Right lung (tissue), 10 donors: ENCODE results near the gene LIPK. TPM values are rescaled to one million over a fixed set of nuclear protein-coding genes. Genes with fewer than 3 reads are reported as not detected.
"Not testable (repeated sequence)": the region's sequence is repeated elsewhere in the genome, so short reads cannot be mapped to it uniquely, and the experiment has no call there.

Source experiments
- DNase-seq, 2 donors: peaks; one replicate each; pipeline ENCODE4 v3.0.0-alpha.2; 2013
- long read RNA-seq, 8 donors: transcript quantifications; one replicate each; lab custom pipeline, GENCODE V29; 2026
- polyA plus RNA-seq, 5 donors: library from polyadenylated mRNA; unstranded; fragments of 120-200 nt; gene quantifications; one replicate each; pipeline versions ENCODE4 v1.2.1 to v1.2.3, GENCODE V29; 2013; ENCODE audit warnings: inconsistent platforms in 1 of 5, low replicate concordance in 1 of 5; ENCODE audit not compliant: insufficient read length in 5 of 5, insufficient read depth in 1 of 5

The LIPK gene, protein sequence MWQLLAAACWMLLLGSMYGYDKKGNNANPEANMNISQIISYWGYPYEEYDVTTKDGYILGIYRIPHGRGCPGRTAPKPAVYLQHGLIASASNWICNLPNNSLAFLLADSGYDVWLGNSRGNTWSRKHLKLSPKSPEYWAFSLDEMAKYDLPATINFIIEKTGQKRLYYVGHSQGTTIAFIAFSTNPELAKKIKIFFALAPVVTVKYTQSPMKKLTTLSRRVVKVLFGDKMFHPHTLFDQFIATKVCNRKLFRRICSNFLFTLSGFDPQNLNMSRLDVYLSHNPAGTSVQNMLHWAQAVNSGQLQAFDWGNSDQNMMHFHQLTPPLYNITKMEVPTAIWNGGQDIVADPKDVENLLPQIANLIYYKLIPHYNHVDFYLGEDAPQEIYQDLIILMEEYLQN
- polyA plus RNA-seq: not detected
- long read RNA-seq, donor 1: 0 reads
- long read RNA-seq, donor 2: 0 reads
- long read RNA-seq, donor 3: 0 reads
- long read RNA-seq, donor 4: 0 reads
- long read RNA-seq, donor 5: 0 reads
- long read RNA-seq, donor 6: 0 reads
- long read RNA-seq, donor 7: 0 reads
- long read RNA-seq, donor 8: 0 reads

DNA sequence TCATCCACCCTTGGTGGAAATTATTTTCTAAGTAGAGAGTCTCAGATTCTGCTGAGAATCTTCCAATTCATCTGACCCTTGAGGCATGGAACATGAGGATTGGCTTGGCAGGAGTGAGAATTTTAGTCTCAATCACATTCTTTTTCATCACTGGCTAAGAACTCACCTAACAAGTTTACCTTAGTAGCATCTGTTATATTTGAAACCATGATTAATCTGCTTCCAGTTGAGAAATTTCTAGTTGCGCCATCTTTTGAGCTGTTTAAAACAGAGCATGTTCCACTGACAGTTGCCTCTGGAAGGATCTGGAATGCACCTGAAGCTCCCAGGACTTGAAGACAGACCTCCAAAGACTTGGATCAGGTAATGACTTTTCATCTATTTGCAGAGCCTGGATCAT lies at the start of gene LIPK:
LIPK (plus strand) TSS at position 292 of the 400 bp plus-strand sequence. CDS start 18,295 bp downstream, outside the sequence.
- no peak for DNase-seq

DNA sequence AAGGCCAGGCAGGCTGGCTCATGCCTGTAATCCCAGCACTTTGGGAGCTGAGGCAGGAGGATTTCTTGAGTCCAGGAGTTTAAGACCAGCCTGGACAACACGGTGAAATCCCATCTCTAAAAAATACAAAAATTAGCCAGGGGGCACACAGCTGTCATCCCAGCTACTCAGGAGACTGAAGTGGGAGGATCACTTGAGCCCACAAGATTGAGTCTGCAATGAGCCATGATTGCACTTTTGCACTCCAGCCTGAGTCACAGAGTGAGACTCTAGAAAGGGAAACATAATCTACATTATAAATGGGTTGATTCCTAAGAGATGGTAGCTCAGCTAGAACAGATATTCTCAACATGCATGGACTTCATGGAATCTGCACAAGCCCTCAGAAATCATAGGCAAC lies 48.1 kb upstream of the LIPK start:
- no peak for DNase-seq

DNA sequence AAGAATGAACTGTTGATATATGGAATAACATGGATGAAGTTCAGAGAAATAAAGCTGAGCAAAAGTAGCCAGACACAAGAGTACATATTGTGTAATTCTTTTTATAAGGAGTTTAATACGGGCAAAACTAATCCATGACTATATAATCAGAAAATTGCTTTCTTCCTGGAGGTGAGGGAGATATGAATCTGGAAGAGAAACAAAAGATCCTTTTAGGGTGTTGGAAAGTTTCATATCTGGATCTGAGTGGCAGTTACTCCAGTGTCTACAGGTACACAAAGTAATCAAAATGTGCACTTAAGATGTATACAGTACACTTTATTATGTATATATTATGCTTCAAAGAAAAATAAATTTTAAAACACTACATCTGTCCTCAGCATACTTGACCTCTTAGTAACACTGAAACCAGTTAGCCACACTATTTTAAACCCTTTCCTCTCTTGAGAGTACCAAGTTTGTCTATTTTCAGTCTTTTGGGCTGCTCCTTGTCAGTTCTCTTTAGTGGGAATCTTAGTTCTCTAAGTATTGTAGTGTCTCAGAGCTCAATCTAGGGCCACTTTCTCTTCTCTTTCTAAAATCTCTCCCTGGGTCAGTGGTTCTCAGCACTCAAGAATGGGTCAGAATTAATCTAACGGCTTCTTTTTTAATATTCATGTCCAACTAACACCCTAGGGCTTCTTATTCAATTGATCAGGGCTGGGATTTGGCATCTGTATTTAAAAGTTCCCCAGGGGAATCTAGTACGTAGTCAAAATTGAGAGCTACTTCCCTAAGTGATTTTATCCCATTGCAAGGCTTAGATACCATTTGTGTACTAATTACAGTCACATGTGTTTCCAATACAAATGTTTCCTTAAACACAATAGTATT lies 46.1 kb upstream of the LIPK start:
- DNase-seq: no peak

DNA sequence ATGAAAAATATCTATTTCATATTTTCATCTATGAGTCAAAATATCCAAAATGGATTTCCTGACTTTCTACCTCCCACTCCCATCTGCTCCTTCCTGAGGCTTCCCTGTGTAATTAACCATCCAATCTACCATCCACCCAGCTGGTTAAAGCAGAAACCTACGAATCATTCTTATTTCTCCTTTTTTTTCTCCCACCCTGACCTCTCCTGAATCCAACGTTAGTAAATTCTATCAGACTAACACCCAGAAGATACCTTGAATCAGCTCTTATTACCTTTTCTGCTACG lies 45.5 kb upstream of the LIPK start:
- no peak for DNase-seq

DNA sequence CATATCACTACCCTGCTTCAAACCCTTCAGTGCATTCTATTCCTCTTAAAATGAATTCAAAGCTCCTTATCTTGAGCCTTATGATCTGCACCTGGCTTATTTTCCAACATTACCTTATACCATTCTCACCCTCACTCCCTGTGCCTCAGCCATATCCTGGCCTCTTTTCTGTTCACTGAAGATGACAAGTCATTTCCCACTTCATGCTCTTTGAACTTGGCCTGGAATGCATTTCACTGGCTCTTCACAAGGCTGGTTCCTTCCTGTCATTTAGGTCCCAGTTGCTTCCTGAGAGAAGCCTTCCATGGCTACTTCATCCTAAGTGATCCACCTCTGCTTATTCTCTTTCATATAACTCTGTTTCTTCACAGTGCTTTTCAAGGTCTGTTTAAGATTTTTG lies 45.0 kb upstream of the LIPK start:
- DNase-seq: no peak

DNA sequence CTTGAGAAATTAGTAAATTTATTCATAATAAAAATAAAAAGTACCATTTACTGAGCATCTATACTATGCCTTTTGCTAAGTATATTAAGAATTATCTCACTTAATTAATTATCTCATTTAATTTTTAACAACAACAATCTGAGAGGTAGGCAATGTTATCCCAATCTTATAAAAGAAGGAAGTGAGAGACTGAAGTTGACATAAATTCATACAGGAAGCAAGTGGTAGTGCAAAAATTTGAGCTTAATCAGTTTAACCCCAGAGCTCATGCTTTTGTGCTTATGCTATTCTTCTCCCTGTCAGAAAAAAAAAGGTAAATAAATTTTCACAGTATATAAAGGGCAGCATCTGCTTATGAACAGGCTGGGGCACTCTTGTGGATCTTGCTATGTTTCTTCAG lies 44.5 kb upstream of the LIPK start:
- DNase-seq: no peak

DNA sequence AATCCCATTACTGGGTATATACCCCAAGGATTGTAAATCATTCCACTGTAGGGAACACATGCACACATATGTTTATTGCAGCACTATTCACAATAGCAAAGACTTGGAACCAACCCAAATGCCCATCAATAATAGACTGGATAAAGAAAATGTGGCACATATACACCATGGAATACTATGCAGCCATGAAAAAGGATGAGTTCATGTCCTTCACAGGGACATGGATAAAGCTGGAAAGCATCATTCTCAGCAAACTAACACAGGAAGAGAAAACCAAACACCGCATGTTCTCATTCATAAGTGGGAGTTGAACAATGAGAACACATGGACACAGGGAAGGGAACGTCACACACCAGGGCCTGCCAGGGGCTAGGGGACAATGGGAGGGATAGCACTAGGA lies 42.9 kb upstream of the LIPK start:
- not testable (repeated sequence) for DNase-seq

DNA sequence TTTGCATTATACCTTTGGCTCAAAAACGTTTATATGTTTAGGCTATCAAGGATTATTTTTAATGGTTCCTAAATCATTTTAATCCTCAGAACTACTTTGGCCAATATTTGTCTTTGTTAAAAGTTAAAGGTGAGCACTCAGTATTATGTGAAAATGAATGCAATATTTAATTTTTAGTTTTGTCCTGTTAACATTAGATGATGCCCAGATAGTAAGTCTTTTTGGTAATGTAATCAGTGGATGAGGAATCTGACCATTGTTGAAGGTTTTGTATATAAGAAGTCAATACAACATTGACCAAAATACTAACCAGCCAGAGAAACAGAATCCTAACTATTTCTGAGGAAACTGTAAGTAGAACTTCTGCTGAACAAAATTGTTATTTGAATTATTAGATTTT lies 41.9 kb upstream of the LIPK start, which contains the start of gene LIPF:
LIPF (plus strand) TSS at position 301 of the 400 bp plus-strand sequence. CDS start 2,856 bp downstream, outside the sequence.
- DNase-seq: no peak

DNA sequence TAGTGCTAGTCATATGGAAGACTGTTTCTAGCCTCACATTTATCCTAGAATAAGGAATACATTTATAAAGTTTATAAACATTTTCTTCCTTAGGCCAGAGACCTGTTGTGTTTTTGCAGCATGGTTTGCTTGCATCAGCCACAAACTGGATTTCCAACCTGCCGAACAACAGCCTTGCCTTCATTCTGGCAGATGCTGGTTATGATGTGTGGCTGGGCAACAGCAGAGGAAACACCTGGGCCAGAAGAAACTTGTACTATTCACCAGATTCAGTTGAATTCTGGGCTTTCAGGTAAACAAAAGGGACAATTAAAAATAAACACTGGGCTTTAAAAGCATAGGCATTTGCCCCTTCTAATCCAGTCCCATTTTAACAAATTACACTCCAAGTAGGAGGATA lies 37.6 kb upstream of the LIPK start:
- no peak for DNase-seq

DNA sequence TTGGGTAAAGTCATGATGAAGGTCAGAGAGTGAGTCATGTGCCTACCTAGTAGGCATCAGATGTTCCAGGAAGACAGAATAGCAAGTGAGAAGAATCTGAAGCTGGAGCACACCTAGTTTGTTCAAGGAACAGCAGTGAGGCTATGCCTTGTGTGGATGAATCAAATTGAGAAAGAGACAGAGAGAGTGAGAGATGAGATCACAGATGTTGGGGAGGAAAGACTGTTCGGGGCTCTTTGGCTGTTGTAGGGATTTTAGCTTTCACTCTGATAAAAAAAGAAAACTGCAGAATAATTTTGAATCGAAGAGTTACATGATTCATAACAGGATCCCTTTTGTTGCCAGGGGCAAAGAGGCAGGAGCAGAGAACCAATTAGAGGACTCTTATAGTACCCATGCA lies 35.6 kb upstream of the LIPK start:
- no peak for DNase-seq

DNA sequence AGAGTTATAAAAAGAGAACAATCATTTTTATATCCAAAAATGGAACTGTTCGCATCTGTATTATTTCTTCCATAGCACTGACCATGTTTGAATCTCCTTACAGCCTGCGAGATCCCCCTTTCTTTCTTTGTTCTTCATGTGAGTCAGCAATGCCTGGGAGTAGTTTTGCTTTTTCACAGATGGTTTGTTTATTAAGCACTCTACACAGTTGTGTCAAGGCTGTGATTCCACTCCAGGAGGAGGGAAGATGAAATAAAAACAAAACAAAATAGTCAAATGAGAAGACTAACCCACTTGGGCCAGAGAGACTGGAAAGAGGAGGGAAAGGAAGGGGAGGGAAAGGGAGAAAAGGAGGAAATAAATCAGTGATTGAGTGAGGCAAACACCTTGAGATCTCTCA lies 34.0 kb upstream of the LIPK start:
- DNase-seq: no peak

DNA sequence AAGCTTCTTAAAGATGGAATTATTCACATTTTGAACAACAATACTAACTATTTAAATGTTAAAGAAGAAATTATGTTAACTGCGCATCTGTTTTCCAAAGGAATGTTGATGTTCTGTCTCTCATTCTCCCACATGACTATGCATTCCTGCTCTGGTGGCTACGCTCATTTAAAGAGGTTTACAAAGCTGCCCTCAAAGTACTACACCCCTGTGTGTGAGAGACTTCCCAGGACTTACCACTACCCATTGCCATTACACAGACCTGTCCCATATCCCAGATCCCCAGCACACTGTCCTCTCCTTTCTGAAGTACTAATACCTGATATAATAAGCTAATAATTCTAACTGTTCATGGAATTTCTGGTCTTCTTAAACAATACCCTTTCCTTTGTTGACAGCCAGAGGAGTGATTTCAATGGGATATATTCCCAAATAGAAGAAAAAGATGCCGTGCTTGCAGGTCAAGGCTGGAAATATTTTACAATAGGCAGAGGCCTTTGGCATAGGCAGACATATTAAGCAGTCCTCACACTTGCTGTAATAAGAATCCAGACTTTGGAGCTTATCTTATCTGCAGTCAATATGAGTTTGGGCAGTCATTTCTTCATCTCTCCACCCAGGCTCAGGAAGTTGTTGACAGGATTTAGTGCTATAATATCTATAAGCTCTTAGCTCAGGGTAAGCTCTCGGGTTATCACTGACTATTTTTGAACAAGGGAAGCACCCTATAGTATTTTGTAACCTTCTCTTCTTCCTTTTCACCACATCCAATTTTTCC lies 29.6 kb upstream of the LIPK start:
- no peak for DNase-seq

DNA sequence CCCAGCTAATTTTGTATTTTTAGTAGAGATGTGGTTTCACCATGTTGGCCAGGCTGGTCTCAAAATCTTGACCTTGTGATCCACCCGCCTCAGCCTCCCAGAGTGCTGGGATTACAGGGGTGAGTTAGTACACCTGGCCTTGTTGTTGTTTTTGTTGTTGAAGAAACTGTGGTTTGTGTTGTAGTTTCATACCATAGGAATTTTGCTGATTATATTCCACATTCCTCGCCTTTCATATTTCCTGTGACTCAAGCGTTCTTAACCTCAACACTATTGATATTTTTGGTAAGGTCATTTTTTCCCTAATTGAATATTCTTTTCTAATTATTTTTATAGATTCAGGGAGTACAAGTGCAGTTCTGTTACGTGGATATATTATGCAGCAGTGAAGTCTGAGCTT lies 25.1 kb upstream of the LIPK start:
- no peak for DNase-seq

DNA sequence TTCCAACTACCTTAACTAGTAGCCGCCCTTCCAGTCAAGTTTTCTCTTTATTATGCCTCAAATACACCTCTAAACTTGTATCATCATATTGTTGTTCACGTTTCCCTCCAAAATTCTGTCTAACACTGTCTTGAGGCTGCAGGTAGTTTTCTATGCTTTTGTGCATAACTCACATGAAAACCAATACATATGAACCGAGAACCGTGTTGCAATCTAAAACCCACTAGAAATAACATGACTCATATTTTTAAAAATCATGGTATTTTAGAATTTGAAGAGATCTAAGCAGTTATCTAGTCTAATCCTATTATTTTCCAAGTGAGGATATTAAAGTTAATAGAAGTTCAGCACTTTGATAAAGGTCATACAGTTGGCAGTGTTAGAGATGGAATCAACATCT lies 23.6 kb upstream of the LIPK start:
- no peak for DNase-seq

DNA sequence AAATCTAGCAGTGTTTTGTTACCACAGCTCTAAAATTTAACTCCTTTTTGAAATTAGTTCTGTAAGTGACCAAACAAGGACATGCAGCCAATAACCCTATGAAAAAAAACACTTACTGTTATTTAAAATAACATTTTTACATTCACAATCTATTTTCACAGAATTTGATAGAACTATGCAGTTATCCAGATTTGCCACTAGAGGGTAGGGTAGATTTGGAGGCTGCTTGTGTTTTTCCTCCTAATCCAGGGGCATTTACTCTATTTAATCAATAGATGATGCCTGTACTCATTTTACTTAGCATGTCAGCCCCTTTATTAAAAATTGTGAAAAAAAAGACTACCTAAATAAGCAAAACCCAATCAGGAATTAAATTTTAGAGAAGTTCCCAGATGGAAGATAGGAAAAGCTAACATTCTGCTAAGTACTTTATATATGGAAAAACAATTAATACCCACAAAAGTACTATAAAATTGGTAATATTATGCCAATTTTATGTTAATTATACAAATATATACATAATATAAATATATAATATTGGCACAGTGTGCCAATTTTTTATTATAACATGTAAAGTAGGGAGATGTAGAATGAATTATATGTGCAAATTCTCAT lies 18.1 kb upstream of the LIPK start:
- DNase-seq: no peak

DNA sequence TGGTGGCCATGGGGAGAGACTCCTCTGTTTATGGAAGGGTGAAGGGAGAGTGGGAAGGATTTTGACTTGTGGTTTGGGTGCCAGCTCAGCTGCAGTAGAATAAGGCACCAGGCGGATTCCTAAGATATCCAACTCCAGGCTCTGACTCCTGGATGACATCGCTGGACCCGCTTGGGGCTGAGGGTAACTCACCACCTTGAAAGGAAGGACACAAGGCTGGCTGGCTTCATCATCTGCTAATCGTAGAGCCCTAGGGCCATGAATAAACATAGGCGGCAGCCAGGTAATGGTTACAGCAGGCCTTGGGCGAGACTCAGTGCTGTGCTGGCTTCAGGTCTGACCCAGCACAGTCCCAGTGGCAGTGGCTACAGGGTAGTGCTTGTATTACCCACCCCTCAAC lies 16.7 kb upstream of the LIPK start:
- DNase-seq: no peak

DNA sequence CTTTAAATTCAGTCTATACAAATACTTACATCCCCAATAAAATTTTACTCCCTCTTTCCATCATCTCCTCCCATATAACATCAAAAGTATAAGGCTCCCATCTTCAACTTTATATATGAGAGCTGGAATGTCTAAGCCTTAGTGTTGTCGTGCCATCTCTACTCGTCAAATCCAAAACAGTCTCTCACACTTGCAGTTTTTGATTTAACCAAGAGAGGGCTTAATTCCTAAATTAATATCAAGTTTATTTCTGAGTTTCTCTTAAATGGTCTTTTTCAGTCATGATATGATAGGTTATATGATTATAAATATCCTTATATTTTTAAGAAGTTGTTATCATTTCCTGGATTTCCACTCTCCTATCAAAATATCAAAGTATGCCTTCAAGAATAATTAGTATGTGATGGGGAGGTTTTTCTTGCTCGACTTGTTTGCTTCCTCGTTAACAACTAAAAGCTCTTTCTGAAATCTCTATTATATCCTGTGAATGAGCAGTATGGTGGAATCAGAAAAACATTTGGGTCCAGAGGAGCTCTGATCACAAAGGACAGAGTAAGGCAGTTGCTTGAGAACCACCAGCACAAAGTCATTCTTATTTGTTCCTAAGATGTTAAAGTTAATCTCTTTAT lies 12.5 kb upstream of the LIPK start:
- DNase-seq: no peak

DNA sequence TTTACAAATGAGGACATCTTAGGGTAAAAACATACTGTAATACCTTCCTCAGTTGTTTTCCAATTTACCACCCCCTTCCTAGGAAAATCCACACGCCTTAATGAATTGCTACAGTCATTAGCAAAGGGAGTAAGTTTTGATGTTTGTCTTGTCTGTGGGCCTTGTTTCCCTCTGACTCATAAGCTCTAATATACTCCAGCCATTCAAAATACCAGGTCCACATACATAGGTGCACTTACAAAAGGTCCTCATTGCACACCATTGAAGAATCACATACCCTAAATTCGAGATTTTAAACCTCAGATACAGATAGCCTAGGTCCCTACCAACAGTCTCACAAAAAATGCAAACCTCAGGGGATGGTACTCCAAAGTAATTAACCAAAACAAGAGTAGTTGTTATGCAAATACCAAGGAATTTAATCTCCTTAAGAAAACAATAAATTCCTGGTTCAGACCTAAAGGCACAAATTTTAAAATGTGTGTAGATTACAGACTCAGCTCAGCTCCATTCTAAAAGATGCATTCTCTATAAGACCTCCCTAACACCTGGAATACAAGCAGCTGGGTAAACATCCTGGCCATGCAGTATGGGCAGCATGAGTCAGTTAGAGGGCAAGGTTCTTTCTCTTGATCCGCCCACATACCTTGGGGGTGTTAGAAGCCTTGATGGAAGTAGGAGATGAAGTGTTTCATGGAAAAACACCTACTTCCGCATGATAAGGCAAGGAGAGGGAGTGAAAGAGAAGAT lies 3.0 kb upstream of the LIPK start:
- no peak for DNase-seq

DNA sequence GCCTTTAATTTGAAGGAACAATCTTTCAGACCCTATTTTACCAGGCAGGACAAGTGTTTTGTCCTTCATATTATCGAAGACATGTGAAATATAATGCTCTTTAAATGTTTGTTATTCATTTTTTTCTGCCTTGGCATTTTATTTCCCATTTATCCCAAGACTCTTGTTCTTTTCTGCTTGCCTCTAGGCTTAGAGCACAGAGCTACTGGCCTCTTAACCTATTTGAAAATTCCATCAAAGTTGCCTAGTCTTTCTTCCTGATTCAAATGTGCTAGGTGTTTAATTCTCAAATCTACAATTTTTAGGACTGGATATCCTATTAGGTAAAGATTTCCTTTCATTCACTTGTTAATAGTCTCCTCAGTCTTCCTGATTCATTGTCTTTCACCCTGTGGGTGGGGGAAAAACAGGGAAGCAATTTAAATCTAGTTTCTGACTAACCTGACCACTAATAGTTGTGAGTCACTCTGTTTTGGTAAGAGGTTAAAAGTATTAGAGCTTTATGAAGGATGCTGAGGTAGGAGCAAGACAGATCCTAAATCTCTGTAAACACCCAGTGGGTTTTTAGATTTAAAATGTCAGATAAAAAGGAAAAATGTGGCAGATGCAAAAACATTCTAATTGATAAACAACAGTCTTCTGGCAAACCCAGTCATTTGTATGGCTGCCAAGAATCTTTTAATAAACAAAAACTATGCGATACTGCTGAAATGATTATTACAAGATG lies 1.5 kb downstream of the LIPK start:
- DNase-seq: peak; percentile 23 to 24
